Measurements from ENCODE around the gene TMEM109. TPM values are rescaled to one million over a fixed set of nuclear protein-coding genes. Genes with fewer than 3 reads are reported as not detected.

Gene TMEM109
- total RNA-seq, 1 donor from 2014 or later, result 80.2 TPM

GRCh38 chr11:60922906-60923305 lies 8.9 kb downstream of the TMEM109 start:
- no peak for DNase-seq (ENCODE audit: low spot score)
- intact Hi-C loops (cut with DNase I), result no loop called here

GRCh38 chr11:60923326-60923725 lies 9.4 kb downstream of the TMEM109 start:
- no peak for DNase-seq (ENCODE audit: low spot score)
- intact Hi-C loops (cut with DNase I), result no loop called here

DNA sequence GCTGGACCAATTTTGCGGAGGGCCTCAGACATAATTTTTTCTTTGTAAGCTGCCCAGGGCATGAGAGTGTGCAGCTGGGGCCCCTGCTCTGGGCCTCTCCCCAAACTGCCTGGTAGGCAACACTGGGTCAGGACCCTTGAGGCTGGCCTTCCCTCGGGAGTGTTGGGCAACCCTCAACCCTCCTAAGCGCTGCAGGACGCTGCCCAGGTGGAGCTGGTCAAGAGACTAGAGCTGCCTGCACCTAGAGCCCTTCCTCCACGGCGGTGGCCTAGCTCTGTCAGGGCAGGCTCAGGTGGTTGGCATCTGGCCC lies 9.8 kb downstream of the TMEM109 start:
- DNase-seq (ENCODE audit: low spot score), result no peak
- intact Hi-C loops (cut with DNase I), result no loop called here

DNA sequence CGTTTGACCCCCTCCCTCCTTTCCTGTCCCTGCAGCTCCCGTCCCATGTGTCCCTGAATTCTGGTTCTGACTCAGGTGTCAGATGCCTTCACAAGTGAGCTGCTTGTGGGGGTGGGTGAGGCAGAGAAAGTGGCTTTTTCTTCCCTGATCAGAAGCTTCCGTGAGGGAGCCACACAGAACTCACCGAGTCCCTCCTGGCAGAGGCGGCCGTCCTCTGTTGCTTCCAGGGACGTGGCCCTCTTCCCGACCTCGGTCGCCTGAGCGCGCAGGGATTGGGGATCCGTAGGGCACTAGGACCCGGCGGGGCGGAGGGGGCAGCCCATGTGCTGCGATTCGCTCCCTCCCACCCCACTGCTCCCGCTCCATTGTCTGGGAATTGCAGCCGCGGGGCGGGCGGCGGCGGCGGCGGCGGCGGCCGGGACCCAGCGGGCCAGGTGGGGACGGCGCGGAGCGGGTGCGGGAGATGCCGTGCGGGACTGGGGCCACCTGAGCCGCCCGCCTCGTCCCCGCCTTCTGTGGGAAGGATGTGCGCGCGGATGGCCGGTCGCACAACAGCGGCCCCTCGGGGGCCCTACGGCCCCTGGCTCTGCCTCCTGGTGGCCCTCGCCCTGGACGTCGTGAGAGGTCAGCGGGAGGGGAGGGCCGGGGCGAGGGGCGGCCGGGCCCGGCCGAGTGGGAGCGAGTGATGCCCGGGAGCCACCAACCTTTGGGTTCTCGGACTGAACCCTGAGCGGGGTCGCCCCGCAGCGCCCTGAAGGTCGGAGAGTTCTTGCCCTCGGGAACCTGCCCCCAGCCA lies 10.3 kb downstream of the TMEM109 start, which contains the start of gene TMEM132A:
Gene TMEM132A (plus strand): TSS at position 351 of the 796 bp plus-strand sequence. CDS start 174 bp downstream, at position 525.
- peak; percentile 88 for DNase-seq (ENCODE audit: low spot score)
- intact Hi-C loops (cut with DNase I), result no loop called here

GRCh38 chr11:60924906-60925853 lies 11.2 kb downstream of the TMEM109 start:
- intact Hi-C loops (cut with DNase I), result no loop called here
- DNase-seq (ENCODE audit: low spot score), result no peak

GRCh38 chr11:60925868-60926267 lies 11.9 kb downstream of the TMEM109 start:
- intact Hi-C loops (cut with DNase I), result no loop called here
- DNase-seq (ENCODE audit: low spot score), result no peak

DNA sequence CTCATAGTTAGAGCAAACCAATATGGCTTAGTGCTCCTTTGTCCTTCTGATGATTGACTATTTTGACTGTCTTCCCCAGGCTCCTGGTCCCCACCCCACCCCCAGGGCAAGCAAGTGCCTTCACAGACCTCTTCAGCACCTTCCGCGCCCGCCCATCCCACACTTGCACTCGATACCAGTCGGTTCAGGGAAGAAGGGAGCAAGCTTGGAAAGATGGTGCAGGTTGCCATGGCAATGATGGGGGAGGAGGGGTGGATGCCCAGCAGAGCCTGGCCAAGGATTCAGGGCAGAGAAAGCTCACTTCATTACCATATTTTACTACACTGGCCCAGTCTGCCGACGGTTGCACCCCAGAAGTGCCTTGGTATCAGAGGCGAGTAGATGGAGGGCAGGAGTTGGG lies 12.5 kb downstream of the TMEM109 start:
- DNase-seq (ENCODE audit: low spot score), result no peak
- intact Hi-C loops (cut with DNase I), result no loop called here

DNA sequence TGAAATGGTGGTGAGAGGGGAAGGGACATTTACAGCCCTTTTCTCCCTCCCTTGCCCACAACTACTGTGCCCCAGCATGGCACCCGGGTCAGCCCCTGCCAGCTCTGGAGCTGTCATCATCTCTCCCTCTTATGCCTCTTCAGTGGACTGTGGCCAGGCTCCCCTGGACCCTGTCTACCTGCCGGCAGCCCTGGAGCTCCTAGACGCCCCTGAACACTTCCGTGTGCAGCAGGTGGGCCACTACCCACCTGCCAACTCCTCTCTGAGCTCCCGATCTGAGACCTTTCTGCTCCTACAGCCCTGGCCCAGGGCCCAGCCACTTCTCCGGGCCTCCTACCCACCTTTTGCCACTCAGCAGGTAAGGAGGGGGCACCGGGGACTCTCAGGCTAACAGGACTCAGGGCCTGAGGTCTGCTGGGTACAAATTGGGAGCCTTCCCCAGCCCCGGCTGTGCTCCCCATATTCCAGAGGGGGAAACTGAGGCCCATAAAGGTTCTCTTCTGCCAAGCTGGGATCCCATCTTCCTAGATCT lies 13.2 kb downstream of the TMEM109 start:
- no peak for DNase-seq (ENCODE audit: low spot score)

DNA sequence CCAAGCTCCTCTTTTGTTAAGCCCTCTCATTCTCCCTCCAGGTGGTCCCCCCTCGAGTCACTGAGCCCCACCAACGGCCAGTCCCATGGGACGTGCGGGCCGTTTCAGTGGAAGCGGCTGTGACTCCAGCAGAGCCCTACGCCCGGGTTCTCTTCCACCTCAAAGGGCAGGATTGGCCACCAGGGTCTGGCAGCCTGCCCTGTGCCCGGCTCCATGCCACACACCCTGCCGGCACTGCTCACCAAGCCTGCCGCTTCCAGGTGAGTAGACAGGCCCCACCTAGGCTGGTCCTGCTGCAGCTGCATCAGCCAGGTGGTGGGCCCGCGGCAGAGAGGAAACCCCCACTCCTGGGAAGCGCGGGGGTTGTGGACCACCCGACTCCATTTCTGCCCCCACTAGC lies 13.6 kb downstream of the TMEM109 start:
- intact Hi-C loops (cut with DNase I), result no loop called here

More for the DNA sequence above, 13.2 kb downstream of the TMEM109 start:
- intact Hi-C loops (cut with DNase I), result no loop called here

GRCh38 chr11:60928563-60929001 lies 14.6 kb downstream of the TMEM109 start:
- no peak for DNase-seq (ENCODE audit: low spot score)
- intact Hi-C loops (cut with DNase I), result no loop called here

More for the DNA sequence above, 13.6 kb downstream of the TMEM109 start:
- DNase-seq (ENCODE audit: low spot score), result no peak

- intact Hi-C loops (cut with DNase I), result no loop called here
- DNase-seq (ENCODE audit: low spot score), result no peak
Observed at GRCh38 chr11:60929764-60930163, 15.8 kb downstream of the TMEM109 start.

DNA sequence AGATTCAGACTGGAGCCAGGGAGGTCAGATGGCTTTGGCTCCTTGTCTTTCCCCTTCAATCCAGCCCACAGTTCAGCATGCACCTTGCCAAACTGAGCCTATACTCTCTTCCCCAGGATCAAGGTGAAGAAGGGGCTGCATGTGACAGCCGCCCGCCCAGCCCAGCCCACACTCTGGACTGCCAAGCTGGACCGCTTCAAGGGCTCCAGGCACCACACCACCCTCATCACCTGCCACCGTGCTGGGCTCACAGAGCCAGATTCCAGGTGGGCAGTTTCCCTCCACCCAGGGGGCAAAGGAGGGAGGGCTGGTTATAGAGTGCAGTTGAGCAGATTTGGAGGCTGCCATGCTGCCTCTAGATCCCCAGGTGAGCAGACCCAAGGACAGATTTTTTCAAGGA lies 16.4 kb downstream of the TMEM109 start:
- intact Hi-C loops (cut with DNase I), result no loop called here
- no peak for DNase-seq (ENCODE audit: low spot score)

- no peak for DNase-seq (ENCODE audit: low spot score)
- intact Hi-C loops (cut with DNase I), result no loop called here
Observed at GRCh38 chr11:60931917-60932316, 18.0 kb downstream of the TMEM109 start.

DNA sequence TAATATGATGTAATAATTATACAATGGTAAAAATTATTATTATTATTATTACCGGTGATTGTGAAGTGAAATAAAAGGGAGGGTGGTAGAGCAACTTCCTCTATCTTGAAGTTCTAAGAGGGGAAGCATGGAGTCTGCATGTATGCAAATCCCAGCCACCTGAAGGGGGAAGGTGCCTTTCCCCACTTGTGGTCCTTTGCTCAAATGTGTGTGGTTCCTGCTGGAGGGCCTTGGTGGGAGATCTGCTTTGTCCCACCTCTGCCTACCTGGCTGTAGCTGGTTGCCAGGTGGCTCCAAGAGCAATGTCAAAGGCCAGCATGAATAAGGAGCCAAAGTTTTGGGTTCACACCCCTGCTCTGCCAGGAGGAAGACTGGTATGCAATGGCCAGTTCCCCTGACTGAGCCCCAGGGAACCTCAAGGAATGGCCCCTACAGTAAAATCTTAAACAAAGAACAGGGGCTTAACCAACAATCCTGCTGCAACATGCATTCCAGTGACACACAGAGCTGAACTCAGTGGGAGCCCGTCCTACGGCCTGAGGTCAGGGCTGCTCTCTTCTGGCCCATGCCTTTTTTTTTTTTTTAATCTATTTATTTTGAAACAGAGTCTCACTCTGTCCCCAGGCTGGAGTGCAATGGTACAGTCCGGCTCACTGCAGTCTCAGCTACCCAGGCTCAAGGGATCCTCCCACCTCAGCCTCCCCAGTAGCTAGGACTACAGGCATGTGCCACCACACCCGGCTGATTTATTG lies 18.8 kb downstream of the TMEM109 start:
- intact Hi-C loops (cut with DNase I), result no loop called here
- DNase-seq (ENCODE audit: low spot score), result no peak

- intact Hi-C loops (cut with DNase I), result no loop called here
- no peak for DNase-seq (ENCODE audit: low spot score)
Observed at GRCh38 chr11:60933416-60934123, 19.6 kb downstream of the TMEM109 start.

DNA sequence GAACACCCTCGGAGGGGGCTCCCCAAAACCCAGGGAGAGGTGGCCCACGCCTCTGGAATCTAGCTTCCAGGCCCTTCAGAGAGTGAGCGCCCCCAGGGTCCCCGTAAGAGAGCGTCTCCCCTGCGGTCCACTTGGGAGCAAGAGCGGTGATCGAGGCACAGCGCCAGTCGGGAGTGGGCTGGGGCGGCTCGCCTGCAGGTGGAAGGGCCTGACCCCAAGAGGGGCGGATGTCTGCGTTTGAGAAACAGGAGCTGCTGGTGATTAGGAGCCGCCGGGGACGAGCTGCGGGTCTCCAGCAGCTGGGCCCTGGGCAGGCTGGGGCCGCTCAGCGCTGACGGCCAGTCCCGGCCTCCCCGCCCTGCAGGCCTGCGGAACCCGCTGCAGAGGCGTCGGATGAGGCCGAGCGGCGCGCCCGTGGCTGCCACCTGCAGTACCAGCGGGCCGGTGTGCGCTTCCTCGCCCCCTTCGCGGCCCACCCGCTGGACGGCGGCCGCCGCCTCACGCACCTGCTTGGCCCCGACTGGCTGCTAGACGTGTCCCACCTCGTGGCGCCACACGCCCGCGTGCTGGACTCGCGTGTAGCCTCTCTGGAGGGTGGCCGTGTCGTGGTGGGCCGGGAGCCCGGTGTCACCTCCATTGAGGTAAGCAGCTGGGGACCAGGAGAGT lies 20.3 kb downstream of the TMEM109 start:
- intact Hi-C loops (cut with DNase I), result no loop called here
- DNase-seq (ENCODE audit: low spot score), result no peak

DNA sequence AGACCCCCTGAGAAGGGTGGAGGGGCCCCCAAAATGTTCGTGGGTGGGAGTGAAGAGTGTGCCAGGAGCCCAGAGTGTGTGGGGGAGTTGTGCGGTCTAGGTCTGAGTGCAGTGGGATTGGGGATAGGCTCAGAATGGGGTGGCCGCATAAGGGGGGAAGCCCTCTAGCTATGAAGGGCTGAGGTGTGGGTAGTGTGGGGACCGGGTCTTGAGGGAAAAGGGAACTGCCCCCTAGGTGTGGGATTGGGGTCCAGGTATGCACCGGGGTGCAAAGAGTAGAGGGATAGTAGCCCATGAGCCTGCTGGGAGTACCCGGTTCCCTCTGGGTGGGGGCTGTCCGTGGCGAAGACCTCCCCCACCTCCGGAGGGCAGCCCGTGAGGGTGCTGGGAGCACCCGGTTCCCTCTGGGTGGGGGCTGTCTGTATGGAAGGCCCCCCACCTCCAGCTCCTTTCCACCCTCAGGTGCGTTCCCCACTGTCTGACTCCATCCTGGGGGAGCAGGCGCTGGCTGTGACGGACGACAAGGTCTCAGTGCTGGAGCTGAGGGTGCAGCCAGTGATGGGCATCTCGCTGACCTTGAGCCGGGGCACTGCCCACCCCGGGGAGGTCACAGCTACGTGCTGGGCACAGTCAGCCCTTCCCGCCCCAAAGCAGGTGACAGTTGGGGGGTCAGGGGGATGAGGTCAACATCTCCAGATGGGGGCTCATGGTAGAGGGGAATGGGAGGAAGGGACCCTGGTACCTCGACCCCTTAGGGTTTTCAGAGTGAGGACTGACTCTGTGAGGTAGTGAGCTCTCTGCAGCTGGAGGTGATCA lies 21.0 kb downstream of the TMEM109 start:
- DNase-seq (ENCODE audit: low spot score), result no peak
- intact Hi-C loops (cut with DNase I), result no loop called here
